GM12878 (cell line): ENCODE results near the gene HRCT1. TPM values are rescaled to one million over a fixed set of nuclear protein-coding genes. Genes with fewer than 3 reads are reported as not detected.

Source experiments
- ATAC-seq: fragments of 200-7000 bp; cut with Tn5 transposase; 3 replicates; pipeline ENCODE4 v1.9.1; 2020; ENCODE audit warnings: mild to moderate bottlenecking, moderate library complexity
- BruUV-seq: library from RNA; stranded (reverse); fragments of 400-500 nt; replicated peaks from 2 replicates; lab custom pipeline; 2021; lab: Mats Ljungman, UMichigan
- CTCF ChIA-PET: fragments of 300-600 bp; sonication (Branson Sonifier 250); formaldehyde crosslinking; extraction: SDS; loops from one replicate; lab custom pipeline; 2021; ENCODE audit warnings: inconsistent platforms; lab: Yijun Ruan, JAX
- POLR2A ChIA-PET: fragments of 350-600 bp; formaldehyde crosslinking; extraction: SDS; loops from one replicate; lab custom pipeline; 2021; ENCODE audit warnings: inconsistent platforms; lab: Charles Lee
- RAD21 ChIA-PET: fragments of 300-600 bp; sonication (Branson Sonifier 250); formaldehyde crosslinking; loops from one replicate; lab custom pipeline; 2023; ENCODE audit warnings: antibody characterized with exemption; ENCODE audit not compliant: unreplicated experiment; lab: Charles Lee
- SMC1A ChIA-PET: fragments of 300-600 bp; sonication (Branson Sonifier 250); formaldehyde crosslinking; loops from one replicate; lab custom pipeline; 2023; ENCODE audit not compliant: unreplicated experiment, uncharacterized antibody; lab: Charles Lee
- DNase-seq: peaks from one replicate; pipeline ENCODE4 v3.0.0-alpha.2; 2011; ENCODE audit warnings: low read depth, low spot score
- FAIRE-seq: peaks from 3 replicates; lab custom pipeline; 2011; peaks lifted over from hg19 to GRCh38; lab: Jason Lieb, UNC
- H2AFZ ChIP-seq: 2 replicates; pipeline ENCODE4 v1.6.0; 2011; ENCODE audit warnings: low read depth, low read length, control low read depth; ENCODE audit not compliant: control insufficient read depth
- H3K27ac ChIP-seq: 2 replicates; pipeline ENCODE4 v1.5.1; 2011; ENCODE audit warnings: control low read depth; ENCODE audit not compliant: control insufficient read depth, insufficient read depth
- H3K27me3 ChIP-seq, 2 experiments: replicated peaks in 1 of 2; 2 replicates each; pipeline versions ENCODE4 v1.6.0 to v1.6.1; 2011; ENCODE audit warnings: low read length in 1 of 2; ENCODE audit not compliant: control insufficient read depth in 2 of 2, insufficient read depth in 2 of 2
- H3K36me3 ChIP-seq, 2 experiments: 2 replicates each; pipeline ENCODE4 v1.5.1; 2011; ENCODE audit warnings: low read length in 1 of 2; ENCODE audit not compliant: control insufficient read depth in 2 of 2, insufficient read depth in 2 of 2
- H3K4me1 ChIP-seq: 2 replicates; pipeline ENCODE4 v1.6.1; 2011; ENCODE audit warnings: mild to moderate bottlenecking, low read length, moderate library complexity, mixed read lengths; ENCODE audit not compliant: control insufficient read depth, insufficient read depth
- H3K4me2 ChIP-seq: 2 replicates; pipeline ENCODE4 v1.6.0; 2011; ENCODE audit warnings: control low read depth; ENCODE audit not compliant: control insufficient read depth, insufficient read depth
- H3K4me3 ChIP-seq: fragments of 200-600 bp; sonication (generic); 2 replicates; pipeline ENCODE4 v1.5.1; 2016
- H3K79me2 ChIP-seq: 2 replicates; pipeline ENCODE4 v1.6.0; 2011; ENCODE audit warnings: low read length; ENCODE audit not compliant: control insufficient read depth, insufficient read depth
- H3K9ac ChIP-seq: 2 replicates; pipeline ENCODE4 v1.8.0; 2011; ENCODE audit warnings: low read length, control low read depth, mixed read lengths; ENCODE audit not compliant: control insufficient read depth, insufficient read depth
- H3K9me3 ChIP-seq: replicated peaks from 3 replicates; pipeline ENCODE4 v1.5.1; 2011; ENCODE audit warnings: mild to moderate bottlenecking, low read length; ENCODE audit not compliant: control insufficient read depth, insufficient read depth
- H4K20me1 ChIP-seq: 2 replicates; pipeline ENCODE4 v1.6.0; 2011; ENCODE audit not compliant: control insufficient read depth, insufficient read depth
- BRCA1 ChIP-seq: IDR thresholded peaks from 2 replicates; pipeline ENCODE4 v1.6.1; 2011; ENCODE audit warnings: low read depth, low read length, improper control_type of control experiment
- FOXK2 ChIP-seq: fragments of 450-650 bp; IDR thresholded peaks from 2 replicates; pipeline ENCODE4 v1.6.1; 2017; ENCODE audit warnings: mild to moderate bottlenecking, moderate library complexity
- FOXM1 ChIP-seq: IDR thresholded peaks from 2 replicates; pipeline ENCODE4 v1.6.1; 2012; ENCODE audit warnings: low read depth, mild to moderate bottlenecking, inconsistent platforms, low read length, moderate library complexity
- GABPA ChIP-seq: IDR thresholded peaks from 2 replicates; pipeline ENCODE4 v1.6.1; 2014; ENCODE audit warnings: antibody characterized with exemption, low read depth, mild to moderate bottlenecking, inconsistent platforms
- HDGF ChIP-seq: fragments of 450-650 bp; IDR thresholded peaks from 2 replicates; pipeline ENCODE4 v1.6.1; 2016; ENCODE audit warnings: antibody characterized with exemption
- JUNB ChIP-seq: IDR thresholded peaks from 2 replicates; pipeline ENCODE4 v1.6.1; 2016; ENCODE audit warnings: antibody characterized with exemption, mild to moderate bottlenecking
- RAD21 ChIP-seq: IDR thresholded peaks from 2 replicates; pipeline ENCODE4 v1.6.1; 2011; ENCODE audit warnings: mild to moderate bottlenecking, low read depth, low read length, moderate library complexity; ENCODE audit not compliant: insufficient read depth
- RBBP5 ChIP-seq: fragments of 200-600 bp; sonication (generic); conservative IDR thresholded peaks from 2 replicates; pipeline ENCODE4 v1.6.1; 2016
- RCOR1 ChIP-seq: conservative IDR thresholded peaks from 2 replicates; pipeline ENCODE4 v1.6.1; 2012; ENCODE audit warnings: low read depth, low read length, improper control_type of control experiment
- SMC3 ChIP-seq: IDR thresholded peaks from 2 replicates; pipeline ENCODE4 v1.6.1; 2011; ENCODE audit warnings: low read length, improper control_type of control experiment, borderline replicate concordance
- TAF1 ChIP-seq: IDR thresholded peaks from 2 replicates; pipeline ENCODE4 v1.6.1; 2011; ENCODE audit warnings: mild to moderate bottlenecking, low read depth, low read length, borderline replicate concordance
- TBL1XR1 ChIP-seq: IDR thresholded peaks from 2 replicates; pipeline ENCODE4 v1.6.1; 2012; ENCODE audit warnings: low read depth, low read length, improper control_type of control experiment
- TCF12 ChIP-seq: IDR thresholded peaks from 2 replicates; pipeline ENCODE4 v1.6.1; 2011; ENCODE audit warnings: low read depth, mild to moderate bottlenecking, low read length
- ZNF274 ChIP-seq: IDR thresholded peaks from one replicate; pipeline ENCODE4 v1.8.0; 2011; ENCODE audit not compliant: insufficient read length, insufficient read depth
- ZNF622 ChIP-seq: fragments of 450-650 bp; IDR thresholded peaks from 2 replicates; pipeline ENCODE4 v1.6.1; 2017; ENCODE audit warnings: mild to moderate bottlenecking, inconsistent platforms
- whole genome bisulfite sequencing: methylation state at CpG from one replicate; pipeline ENCODE4 v1.1.6; 2016; ENCODE audit warnings: low lambda C conversion rate; ENCODE audit not compliant: insufficient replicate concordance, insufficient coverage; ENCODE audit errors: missing lambda C conversion rate; 5-methylcytosine and 5-hydroxymethylcytosine counted together
- in situ Hi-C: fragments of 300-500 bp; cut with MboI; formaldehyde crosslinking; loops from 9 replicates; pipeline ENCODE4 v1.14.3; 2018; ENCODE audit warnings: mixed read lengths
- intact Hi-C: fragments of 100-400 bp; cut with micrococcal nuclease; formaldehyde crosslinking; loops from one replicate; pipeline ENCODE4 v1.14.2; 2022; ENCODE audit not compliant: unreplicated experiment
- polyA plus RNA-seq, 11 experiments: library from polyadenylated mRNA; depleted of rRNA in 4 of 11; unstranded in 6 of 11; stranded (reverse) in 5 of 11; fragments of >200 nt; fragmentation: Nextera tagmentation in 4 of 11; fragmentation: Illumina TruSeq in 1 of 11; extraction: Ambion mirVana in 4 of 11; extraction: Trizol in 1 of 11; gene quantifications; 1 replicate in 1 of 11; 2 replicates in 10 of 11; pipeline versions ENCODE4 v1.2.1 to v1.2.3, GENCODE V29; 2011 to 2016; ENCODE audit warnings: inconsistent platforms in 2 of 11, missing spikeins in 2 of 11, low read depth in 1 of 11
- total RNA-seq, 4 experiments: library from RNA; depleted of rRNA in 3 of 4; stranded (reverse); fragments of >200 nt in 3 of 4; fragmentation: Illumina TruSeq in 1 of 4; extraction: Trizol in 1 of 4; gene quantifications; 2 replicates each; pipeline versions ENCODE4 v1.2.1 to v1.2.3, GENCODE V29; 2013 to 2021
- TF ChIP-seq, protein P1 (sequence below): IDR thresholded peaks from 2 replicates; pipeline ENCODE4 v1.6.1; 2011; ENCODE audit warnings: low read depth, low read length, improper control_type of control experiment, borderline replicate concordance
- TF ChIP-seq, protein P2 (sequence below): IDR thresholded peaks from 2 replicates; pipeline ENCODE4 v1.6.1; 2012; ENCODE audit warnings: low read length, inconsistent platforms
- TF ChIP-seq, protein P3 (sequence below), 3 experiments: IDR thresholded peaks in 2 of 3; conservative IDR thresholded peaks in 1 of 3; 2 replicates each; pipeline ENCODE4 v1.5.1; 2011; ENCODE audit warnings: low read depth in 3 of 3, low read length in 3 of 3, mild to moderate bottlenecking in 3 of 3, control low read depth in 2 of 3, moderate library complexity in 2 of 3, inconsistent platforms in 1 of 3, mixed read lengths in 1 of 3; ENCODE audit not compliant: control insufficient read depth in 2 of 3, insufficient read depth in 1 of 3; ENCODE audit errors: extremely low read depth in 1 of 3
- TF ChIP-seq, protein P4 (sequence below): fragments of 150-350 bp; IDR thresholded peaks from 2 replicates; pipeline ENCODE4 v1.6.1; 2016; ENCODE audit warnings: low read depth, low read length

The HRCT1 gene
- total and polyA plus RNA-seq, 10 of the 15 experiments (the other 5 are each of a cell fraction or from before 2014, with no cell fraction given) = not detected

DNA sequence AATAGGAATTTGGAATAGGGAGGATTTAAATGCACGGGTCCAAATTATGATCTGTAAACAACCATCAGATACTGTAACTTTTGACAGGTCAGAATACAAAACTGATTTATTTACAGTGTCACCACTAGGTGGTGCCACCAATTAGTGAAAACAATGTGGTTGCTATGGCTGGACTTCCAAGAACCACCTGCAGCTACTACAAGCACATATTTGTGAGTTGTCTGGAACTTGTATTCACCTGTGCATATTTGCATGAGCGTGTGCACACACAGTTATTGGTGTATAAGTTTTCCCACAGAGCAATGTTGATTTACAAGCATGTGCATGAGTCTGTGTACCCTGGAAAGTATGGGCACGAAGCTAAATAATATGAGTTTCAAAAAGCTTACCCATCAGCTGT is 3.0 kb upstream of the HRCT1 start:
- in situ Hi-C loops = no loop called here

More for the DNA sequence above, 3.0 kb upstream of the HRCT1 start:
- TF ChIP-seq, protein P1, sequence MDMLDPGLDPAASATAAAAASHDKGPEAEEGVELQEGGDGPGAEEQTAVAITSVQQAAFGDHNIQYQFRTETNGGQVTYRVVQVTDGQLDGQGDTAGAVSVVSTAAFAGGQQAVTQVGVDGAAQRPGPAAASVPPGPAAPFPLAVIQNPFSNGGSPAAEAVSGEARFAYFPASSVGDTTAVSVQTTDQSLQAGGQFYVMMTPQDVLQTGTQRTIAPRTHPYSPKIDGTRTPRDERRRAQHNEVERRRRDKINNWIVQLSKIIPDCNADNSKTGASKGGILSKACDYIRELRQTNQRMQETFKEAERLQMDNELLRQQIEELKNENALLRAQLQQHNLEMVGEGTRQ = no peak
- TF ChIP-seq TBL1XR1 (no peak), FOXM1 (no peak), HDGF (no peak), GABPA (no peak), ZNF622 (no peak), RCOR1 (no peak), JUNB (no peak), TAF1 (no peak), ZNF274 (no peak), RBBP5 (no peak), FOXK2 (no peak), SMC3 (peak; percentile 45; the same call in 1 of the 2 replicates), RAD21 (peak; percentile 65), TCF12 (no peak), BRCA1 (no peak)
- TF ChIP-seq, protein P2, sequence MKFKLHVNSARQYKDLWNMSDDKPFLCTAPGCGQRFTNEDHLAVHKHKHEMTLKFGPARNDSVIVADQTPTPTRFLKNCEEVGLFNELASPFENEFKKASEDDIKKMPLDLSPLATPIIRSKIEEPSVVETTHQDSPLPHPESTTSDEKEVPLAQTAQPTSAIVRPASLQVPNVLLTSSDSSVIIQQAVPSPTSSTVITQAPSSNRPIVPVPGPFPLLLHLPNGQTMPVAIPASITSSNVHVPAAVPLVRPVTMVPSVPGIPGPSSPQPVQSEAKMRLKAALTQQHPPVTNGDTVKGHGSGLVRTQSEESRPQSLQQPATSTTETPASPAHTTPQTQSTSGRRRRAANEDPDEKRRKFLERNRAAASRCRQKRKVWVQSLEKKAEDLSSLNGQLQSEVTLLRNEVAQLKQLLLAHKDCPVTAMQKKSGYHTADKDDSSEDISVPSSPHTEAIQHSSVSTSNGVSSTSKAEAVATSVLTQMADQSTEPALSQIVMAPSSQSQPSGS = no peak
- TF ChIP-seq, protein P3, sequence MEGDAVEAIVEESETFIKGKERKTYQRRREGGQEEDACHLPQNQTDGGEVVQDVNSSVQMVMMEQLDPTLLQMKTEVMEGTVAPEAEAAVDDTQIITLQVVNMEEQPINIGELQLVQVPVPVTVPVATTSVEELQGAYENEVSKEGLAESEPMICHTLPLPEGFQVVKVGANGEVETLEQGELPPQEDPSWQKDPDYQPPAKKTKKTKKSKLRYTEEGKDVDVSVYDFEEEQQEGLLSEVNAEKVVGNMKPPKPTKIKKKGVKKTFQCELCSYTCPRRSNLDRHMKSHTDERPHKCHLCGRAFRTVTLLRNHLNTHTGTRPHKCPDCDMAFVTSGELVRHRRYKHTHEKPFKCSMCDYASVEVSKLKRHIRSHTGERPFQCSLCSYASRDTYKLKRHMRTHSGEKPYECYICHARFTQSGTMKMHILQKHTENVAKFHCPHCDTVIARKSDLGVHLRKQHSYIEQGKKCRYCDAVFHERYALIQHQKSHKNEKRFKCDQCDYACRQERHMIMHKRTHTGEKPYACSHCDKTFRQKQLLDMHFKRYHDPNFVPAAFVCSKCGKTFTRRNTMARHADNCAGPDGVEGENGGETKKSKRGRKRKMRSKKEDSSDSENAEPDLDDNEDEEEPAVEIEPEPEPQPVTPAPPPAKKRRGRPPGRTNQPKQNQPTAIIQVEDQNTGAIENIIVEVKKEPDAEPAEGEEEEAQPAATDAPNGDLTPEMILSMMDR (IDR thresholded peaks at IDR 0.05 in 2 of 3, conservative IDR thresholded peaks at IDR 0.05 in 1 of 3; ENCODE audit: control insufficient read depth in 2 of 3, extremely low read depth in 1 of 3, insufficient read depth in 1 of 3, low read depth in 3 of 3, low read length in 3 of 3) = peak; percentile 53 to 73 (median 68); a peak in 5 of 6 replicates
- TF ChIP-seq, protein P4, sequence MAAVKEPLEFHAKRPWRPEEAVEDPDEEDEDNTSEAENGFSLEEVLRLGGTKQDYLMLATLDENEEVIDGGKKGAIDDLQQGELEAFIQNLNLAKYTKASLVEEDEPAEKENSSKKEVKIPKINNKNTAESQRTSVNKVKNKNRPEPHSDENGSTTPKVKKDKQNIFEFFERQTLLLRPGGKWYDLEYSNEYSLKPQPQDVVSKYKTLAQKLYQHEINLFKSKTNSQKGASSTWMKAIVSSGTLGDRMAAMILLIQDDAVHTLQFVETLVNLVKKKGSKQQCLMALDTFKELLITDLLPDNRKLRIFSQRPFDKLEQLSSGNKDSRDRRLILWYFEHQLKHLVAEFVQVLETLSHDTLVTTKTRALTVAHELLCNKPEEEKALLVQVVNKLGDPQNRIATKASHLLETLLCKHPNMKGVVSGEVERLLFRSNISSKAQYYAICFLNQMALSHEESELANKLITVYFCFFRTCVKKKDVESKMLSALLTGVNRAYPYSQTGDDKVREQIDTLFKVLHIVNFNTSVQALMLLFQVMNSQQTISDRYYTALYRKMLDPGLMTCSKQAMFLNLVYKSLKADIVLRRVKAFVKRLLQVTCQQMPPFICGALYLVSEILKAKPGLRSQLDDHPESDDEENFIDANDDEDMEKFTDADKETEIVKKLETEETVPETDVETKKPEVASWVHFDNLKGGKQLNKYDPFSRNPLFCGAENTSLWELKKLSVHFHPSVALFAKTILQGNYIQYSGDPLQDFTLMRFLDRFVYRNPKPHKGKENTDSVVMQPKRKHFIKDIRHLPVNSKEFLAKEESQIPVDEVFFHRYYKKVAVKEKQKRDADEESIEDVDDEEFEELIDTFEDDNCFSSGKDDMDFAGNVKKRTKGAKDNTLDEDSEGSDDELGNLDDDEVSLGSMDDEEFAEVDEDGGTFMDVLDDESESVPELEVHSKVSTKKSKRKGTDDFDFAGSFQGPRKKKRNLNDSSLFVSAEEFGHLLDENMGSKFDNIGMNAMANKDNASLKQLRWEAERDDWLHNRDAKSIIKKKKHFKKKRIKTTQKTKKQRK = no peak
- FAIRE-seq (peak; percentile 95), DNase-seq (no peak), ATAC-seq (peak; percentile 84)
- Histone ChIP-seq H3K9ac (no peak overlapping the region), H3K4me2 (no peak overlapping the region), H3K4me1 (no peaks in the 10 kb centered on the region), H4K20me1 (no peaks in the 10 kb centered on the region), H3K79me2 (no peaks in the 10 kb centered on the region), H3K36me3 (no peaks in the 10 kb centered on the region), H3K27ac (no peak overlapping the region), H3K9me3 (no peaks in the 10 kb centered on the region), H3K27me3 (peaks cover 0 to 1% of the 10 kb centered on the region in 2 experiments; a peak in 2 of 4 replicates), H2AFZ (no peak overlapping the region), H3K4me3 (no peak overlapping the region)
- CTCF ChIA-PET = interaction anchor here (0.6 to 3.6 kb wide), 27 partner anchors 8 to 400 kb away, joined by 3 to 41 read pairs (median 4); partner anchors contain the start of gene OR13J1
- POLR2A ChIA-PET = no interaction called here
- BruUV-seq = no TSS peak
- intact Hi-C loops = loop anchor here (1.0 to 2.0 kb wide), 2 partner anchors 42 to 120 kb away; no protein-coding TSS in a partner anchor
- 14% methylated on average over 3 of the region's 3 CpGs for WGBS
- RAD21 ChIA-PET = interaction anchor here (0.8 to 1.7 kb wide), 7 partner anchors 18 to 120 kb away, joined by 3 to 6 read pairs (median 4); no protein-coding TSS in a partner anchor
- SMC1A ChIA-PET = interaction anchor here (1.0 to 1.9 kb wide), 6 partner anchors 21 to 120 kb away, joined by 3 to 9 read pairs (median 4); no protein-coding TSS in a partner anchor
